CD4-positive, alpha-beta T cell treated with Interferon gamma for 1 hour (primary cell): ENCODE measurements around the gene EFS.
"Not testable (repeated sequence)": the region's sequence is repeated elsewhere in the genome, so short reads cannot be mapped to it uniquely, and the experiment has no call there.

Experiments used
- DNase-seq: peaks from one replicate; pipeline ENCODE4 v3.0.0-alpha.2; 2020

The EFS gene

GRCh38 chr14:23365036-23365731 is at the start of gene EFS:
Gene EFS (minus strand): TSS chr14:23365172. CDS start chr14:23365025, 147 bp downstream.
- DNase-seq = no peak

- DNase-seq = no peak
These were observed 49.3 kb upstream of the EFS start for GRCh38 chr14:23414254-23414653.

GRCh38 chr14:23413681-23414080 is 48.7 kb upstream of the EFS start:
- no peak for DNase-seq

GRCh38 chr14:23411563-23412525 is 46.9 kb upstream of the EFS start:
- DNase-seq = no peak

- DNase-seq = no peak
These were observed 45.1 kb upstream of the EFS start for GRCh38 chr14:23409966-23410635.

GRCh38 chr14:23409475-23409874 is 44.5 kb upstream of the EFS start:
- DNase-seq = no peak

GRCh38 chr14:23408307-23408630 is 43.3 kb upstream of the EFS start:
- no peak for DNase-seq

- no peak for DNase-seq
These were observed 42.7 kb upstream of the EFS start, which contains the start of gene MYH6 for GRCh38 chr14:23407516-23408306. Gene MYH6 (minus strand): TSS chr14:23408273. CDS start chr14:23407223, 1,050 bp downstream.

- DNase-seq = no peak
These were observed 41.9 kb upstream of the EFS start for GRCh38 chr14:23406725-23407355.

- DNase-seq = no peak
These were observed 41.3 kb upstream of the EFS start for GRCh38 chr14:23406244-23406643.

- no peak for DNase-seq
These were observed 40.6 kb upstream of the EFS start for GRCh38 chr14:23405516-23406025.

GRCh38 chr14:23405096-23405495 is 40.1 kb upstream of the EFS start:
- no peak for DNase-seq

- no peak for DNase-seq
These were observed 39.4 kb upstream of the EFS start for GRCh38 chr14:23404331-23404900.

- no peak for DNase-seq
These were observed 38.9 kb upstream of the EFS start for GRCh38 chr14:23403908-23404307.

- DNase-seq = no peak
These were observed 38.1 kb upstream of the EFS start for GRCh38 chr14:23403139-23403438.

GRCh38 chr14:23402296-23403138 is 37.5 kb upstream of the EFS start:
- no peak for DNase-seq

- no peak for DNase-seq
These were observed 36.3 kb upstream of the EFS start for GRCh38 chr14:23401291-23401690.

- DNase-seq = not testable (repeated sequence)
These were observed 35.7 kb upstream of the EFS start for GRCh38 chr14:23400496-23401149.

- DNase-seq = no peak
These were observed 34.6 kb upstream of the EFS start for GRCh38 chr14:23399591-23399990.

GRCh38 chr14:23399136-23399535 is 34.2 kb upstream of the EFS start:
- no peak for DNase-seq
